Prostate gland (tissue), 2 donors: Measurements from ENCODE around the gene SPATA45.
"Not testable (repeated sequence)": the region's sequence is repeated elsewhere in the genome, so short reads cannot be mapped to it uniquely, and the experiment has no call there.

Source experiments
- POLR2A ChIP-seq: fragments of 450-650 bp; IDR thresholded peaks from one replicate; pipeline ENCODE4 v1.6.1; 2016; ENCODE audit warnings: antibody characterized with exemption, mild to moderate bottlenecking
- TF ChIP-seq, protein P1 (sequence below), 4 experiments: fragments of 200-600 bp in 2 of 4; fragments of 450-650 bp in 2 of 4; sonication (generic) in 2 of 4; IDR thresholded peaks; 1 replicate in 3 of 4; 2 replicates in 1 of 4; pipeline ENCODE4 v1.5.1; 2016 to 2019; ENCODE audit warnings: antibody characterized with exemption in 4 of 4, mild to moderate bottlenecking in 2 of 4, moderate library complexity in 2 of 4

DNA sequence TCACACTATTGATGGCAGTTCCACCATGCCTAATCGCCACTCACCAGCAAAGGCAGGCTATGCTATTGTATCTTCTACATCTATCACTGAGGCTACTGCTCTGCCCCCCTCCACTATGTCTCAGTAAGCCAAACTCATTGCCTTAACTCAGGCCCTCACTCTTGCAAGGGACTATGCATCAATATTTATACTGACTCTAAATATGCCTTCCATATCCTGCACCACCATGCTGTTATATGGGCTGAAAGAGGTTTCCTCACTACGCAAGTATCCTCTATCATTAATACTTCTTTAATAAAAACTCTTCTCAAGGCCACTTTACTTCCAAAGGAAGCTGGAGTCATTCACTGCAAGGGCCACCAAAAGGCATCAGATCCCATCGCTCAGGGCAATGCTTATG, 2.9 kb downstream of the SPATA45 start:
- TF ChIP-seq, protein P1, sequence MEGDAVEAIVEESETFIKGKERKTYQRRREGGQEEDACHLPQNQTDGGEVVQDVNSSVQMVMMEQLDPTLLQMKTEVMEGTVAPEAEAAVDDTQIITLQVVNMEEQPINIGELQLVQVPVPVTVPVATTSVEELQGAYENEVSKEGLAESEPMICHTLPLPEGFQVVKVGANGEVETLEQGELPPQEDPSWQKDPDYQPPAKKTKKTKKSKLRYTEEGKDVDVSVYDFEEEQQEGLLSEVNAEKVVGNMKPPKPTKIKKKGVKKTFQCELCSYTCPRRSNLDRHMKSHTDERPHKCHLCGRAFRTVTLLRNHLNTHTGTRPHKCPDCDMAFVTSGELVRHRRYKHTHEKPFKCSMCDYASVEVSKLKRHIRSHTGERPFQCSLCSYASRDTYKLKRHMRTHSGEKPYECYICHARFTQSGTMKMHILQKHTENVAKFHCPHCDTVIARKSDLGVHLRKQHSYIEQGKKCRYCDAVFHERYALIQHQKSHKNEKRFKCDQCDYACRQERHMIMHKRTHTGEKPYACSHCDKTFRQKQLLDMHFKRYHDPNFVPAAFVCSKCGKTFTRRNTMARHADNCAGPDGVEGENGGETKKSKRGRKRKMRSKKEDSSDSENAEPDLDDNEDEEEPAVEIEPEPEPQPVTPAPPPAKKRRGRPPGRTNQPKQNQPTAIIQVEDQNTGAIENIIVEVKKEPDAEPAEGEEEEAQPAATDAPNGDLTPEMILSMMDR (IDR thresholded peaks at IDR 0.05): not testable (repeated sequence)
- TF ChIP-seq POLR2A: not testable (repeated sequence)
